ENCODE data around the gene MTRR.

Gene MTRR

DNA sequence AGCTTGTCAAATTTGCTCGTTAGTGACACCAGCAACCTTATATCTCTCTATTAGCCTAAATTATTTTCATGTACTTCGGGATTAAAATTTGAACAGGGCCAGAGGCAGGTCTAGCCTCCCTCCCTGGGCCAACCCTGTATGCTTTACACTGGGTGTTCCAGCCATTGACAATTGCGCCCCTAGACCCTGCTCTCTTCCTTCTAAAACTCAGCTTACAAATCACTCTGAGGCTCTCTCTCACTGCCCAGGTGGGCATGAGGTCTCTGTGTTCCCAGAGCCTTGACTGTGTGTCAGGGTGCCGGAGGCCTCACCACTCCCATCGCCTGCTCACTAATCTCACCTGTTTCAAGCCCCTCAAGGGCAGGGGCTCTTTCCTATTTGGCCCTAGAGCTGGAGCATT, 11.6 kb upstream of the MTRR start:
- DNase-seq (ENCODE audit: low read depth in 2 of 2): no peak

- no peak for DNase-seq (ENCODE audit: low read depth in 2 of 2)
Observed at GRCh38 chr5:7857926-7858632, 10.9 kb upstream of the MTRR start.

DNA sequence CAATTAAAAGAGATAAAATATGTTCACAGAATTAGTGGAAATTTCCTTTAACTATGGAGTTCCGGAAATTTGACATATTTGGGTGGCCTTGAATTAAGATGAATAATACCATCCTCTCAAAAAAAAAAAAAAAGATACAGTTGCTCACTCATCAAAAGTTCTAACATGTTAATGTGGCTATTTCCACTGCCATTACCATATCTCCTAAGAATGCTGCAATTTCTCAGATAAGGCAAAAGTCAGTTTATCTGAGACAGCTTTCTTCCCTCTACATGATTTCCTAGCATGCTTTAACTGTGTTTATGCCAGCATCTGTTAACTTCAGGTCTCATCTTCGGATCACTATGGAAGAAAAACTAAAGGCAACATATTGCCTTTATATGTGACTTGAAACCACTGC, 2.8 kb upstream of the MTRR start:
- no peak for DNase-seq (ENCODE audit: low read depth in 2 of 2)

DNA sequence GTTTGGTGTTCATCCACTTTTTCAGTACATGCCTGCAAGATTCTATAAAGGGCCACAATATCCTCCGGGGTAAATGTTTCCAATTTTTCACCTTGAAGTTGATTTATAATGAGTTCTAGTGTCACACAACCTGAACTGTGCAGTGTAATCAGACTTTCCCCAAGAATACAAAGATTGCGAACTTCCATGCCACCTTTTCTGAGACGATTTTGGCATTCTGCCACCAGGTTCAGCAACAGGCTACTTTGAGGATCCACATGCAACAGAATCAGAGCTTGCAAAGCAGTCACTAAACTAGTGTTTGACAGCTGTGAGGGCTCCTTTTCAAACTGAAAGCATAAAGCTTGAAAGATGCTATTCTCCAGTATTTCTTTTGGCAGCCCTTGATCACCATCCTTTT, 1.7 kb upstream of the MTRR start:
- no peak for DNase-seq (ENCODE audit: low read depth in 2 of 2)

- DNase-seq (ENCODE audit: low read depth in 2 of 2): no peak
Observed at GRCh38 chr5:7868427-7868772, 548 bp upstream of the MTRR start.

GRCh38 chr5:7869474-7870136, 657 bp downstream of the MTRR start:
- DNase-seq (ENCODE audit: low read depth in 2 of 2): no peak

DNA sequence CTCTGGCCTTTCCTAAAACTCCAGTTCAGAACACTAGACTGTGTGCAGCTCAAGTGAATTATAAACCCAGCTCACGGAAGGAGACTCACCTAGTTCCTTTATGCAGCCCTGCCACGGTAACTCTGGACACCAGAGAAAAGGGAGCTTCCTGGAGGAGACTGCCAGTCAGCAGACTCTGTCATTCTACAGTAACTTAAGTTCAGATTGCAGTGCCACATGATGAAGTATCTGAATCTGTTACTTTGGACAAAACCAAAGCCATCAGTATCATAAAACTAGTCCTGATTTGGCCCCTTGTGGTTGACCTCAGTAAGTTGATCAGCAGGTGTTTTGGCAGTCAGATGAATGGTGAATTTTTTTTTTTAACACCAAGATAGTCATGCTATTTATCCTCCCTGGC, 2.7 kb downstream of the MTRR start:
- DNase-seq (ENCODE audit: low read depth in 2 of 2): no peak

- DNase-seq (ENCODE audit: low read depth in 2 of 2): no peak
Observed at GRCh38 chr5:7872517-7873130, 3.7 kb downstream of the MTRR start.

GRCh38 chr5:7873216-7873615, 4.3 kb downstream of the MTRR start:
- no peak for DNase-seq (ENCODE audit: low read depth in 2 of 2)

- DNase-seq (ENCODE audit: low read depth in 2 of 2): no peak
Observed at GRCh38 chr5:7874639-7875038, 5.7 kb downstream of the MTRR start.

- DNase-seq (ENCODE audit: low read depth in 2 of 2): no peak
Observed at GRCh38 chr5:7875151-7875550, 6.2 kb downstream of the MTRR start.

DNA sequence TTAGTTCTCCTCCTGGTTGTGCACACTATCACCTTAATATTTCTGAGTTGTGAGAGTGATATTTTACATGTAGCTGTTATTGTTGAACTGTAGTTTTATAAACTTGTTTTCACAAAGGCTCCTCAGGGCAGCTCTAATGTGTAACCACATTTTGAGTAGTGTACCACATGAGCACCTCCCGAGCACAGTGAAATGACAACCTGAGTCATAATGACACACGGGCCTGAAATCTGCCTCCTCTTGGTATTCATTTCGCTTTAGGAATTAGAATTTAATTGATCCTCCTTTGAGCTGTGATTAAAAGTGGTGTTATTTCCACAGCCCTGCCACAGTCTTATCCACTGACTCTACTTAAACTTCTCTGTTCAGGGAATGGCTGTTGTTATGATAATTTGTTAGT, 7.9 kb downstream of the MTRR start:
- no peak for DNase-seq (ENCODE audit: low read depth in 2 of 2)

- no peak for DNase-seq (ENCODE audit: low read depth in 2 of 2)
Observed at GRCh38 chr5:7877851-7878250, 8.9 kb downstream of the MTRR start.

- DNase-seq (ENCODE audit: low read depth in 2 of 2): no peak
Observed at GRCh38 chr5:7878381-7878873, 9.5 kb downstream of the MTRR start.

DNA sequence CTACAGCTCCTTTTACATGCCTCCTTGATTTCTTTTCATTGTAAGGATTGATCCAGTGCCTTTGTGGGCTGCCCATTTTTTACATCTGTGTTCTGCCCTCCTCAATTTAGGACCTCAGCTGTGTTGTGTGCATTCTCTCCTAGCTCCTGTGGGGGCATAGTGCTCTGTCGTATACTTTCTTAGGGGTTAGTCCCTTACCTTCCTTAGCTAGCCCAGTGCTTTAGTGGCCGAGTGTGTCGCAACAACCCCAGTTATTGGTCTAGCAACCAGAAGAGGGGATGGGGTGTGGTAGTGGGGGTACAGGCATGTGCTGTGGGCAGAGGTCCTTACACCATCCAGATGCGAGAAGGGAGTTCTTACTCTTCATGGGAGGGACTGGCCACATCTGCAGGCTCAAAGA, 12.1 kb downstream of the MTRR start:
- DNase-seq (ENCODE audit: low read depth in 2 of 2): no peak

DNA sequence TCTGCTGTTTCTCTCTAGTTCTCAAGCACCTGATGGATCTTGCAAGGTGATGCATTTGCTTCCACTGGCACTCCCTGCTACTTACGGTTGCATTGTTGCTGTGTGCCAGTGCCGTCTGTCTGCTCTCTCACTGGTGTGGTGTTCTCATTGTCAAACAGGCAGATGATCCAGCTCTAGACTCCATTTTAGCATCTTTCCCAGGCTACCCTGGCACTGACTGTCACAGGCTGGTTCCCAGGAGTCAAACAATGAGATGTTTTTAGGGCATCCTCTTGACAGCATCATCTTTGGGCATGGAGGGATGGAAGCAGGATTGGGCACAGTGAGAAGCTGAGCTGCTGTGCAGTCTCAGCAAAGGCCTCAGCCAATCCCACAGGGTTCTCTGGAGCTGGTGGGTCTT, 12.9 kb downstream of the MTRR start:
- DNase-seq (ENCODE audit: low read depth in 2 of 2): no peak

- DNase-seq (ENCODE audit: low read depth in 2 of 2): no peak
Observed at GRCh38 chr5:7882926-7883325, 14.0 kb downstream of the MTRR start.

- no peak for DNase-seq (ENCODE audit: low read depth in 2 of 2)
Observed at GRCh38 chr5:7884491-7885267, 15.7 kb downstream of the MTRR start.

GRCh38 chr5:7886849-7887475, 18.0 kb downstream of the MTRR start:
- DNase-seq (ENCODE audit: low read depth in 2 of 2): peak; percentile 28 to 31

DNA sequence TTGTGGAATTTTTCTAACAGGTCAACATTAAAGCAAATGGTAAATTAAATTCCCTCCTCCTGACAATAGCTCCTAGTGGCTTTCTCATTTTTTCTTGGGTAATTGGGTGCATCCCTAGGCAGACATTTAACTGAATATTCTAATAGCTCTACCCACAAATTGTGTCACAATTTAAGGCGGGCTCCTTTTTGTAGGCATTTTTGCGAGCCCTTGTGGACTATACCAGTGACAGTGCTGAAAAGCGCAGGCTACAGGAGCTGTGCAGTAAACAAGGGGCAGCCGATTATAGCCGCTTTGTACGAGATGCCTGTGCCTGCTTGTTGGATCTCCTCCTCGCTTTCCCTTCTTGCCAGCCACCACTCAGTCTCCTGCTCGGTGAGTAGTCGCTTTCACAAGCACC, 20.0 kb downstream of the MTRR start:
- no peak for DNase-seq (ENCODE audit: low read depth in 2 of 2)

- DNase-seq (ENCODE audit: low read depth in 2 of 2): no peak
Observed at GRCh38 chr5:7894439-7894838, 25.5 kb downstream of the MTRR start.

GRCh38 chr5:7894860-7895259, 25.9 kb downstream of the MTRR start:
- DNase-seq (ENCODE audit: low read depth in 2 of 2): no peak

Measured in fibroblast of skin of left biceps (primary cell).